Kidney epithelial cell (primary cell): ENCODE measurements around the gene HASPIN. TPM values are rescaled to one million over a fixed set of nuclear protein-coding genes. Genes with fewer than 3 reads are reported as not detected.

Experiments
- DNase-seq: peaks from one replicate; pipeline ENCODE4 v3.0.0-alpha.2; 2010; ENCODE audit warnings: low read depth
- H3K27me3 ChIP-seq: 2 replicates; pipeline ENCODE4 v1.6.0; 2011; ENCODE audit warnings: low read length; ENCODE audit not compliant: control insufficient read depth, insufficient read depth
- H3K36me3 ChIP-seq: 2 replicates; pipeline ENCODE4 v1.5.1; 2011; ENCODE audit warnings: low read length; ENCODE audit not compliant: control insufficient read depth, insufficient read depth
- H3K4me3 ChIP-seq: 2 replicates; pipeline ENCODE4 v1.5.1; 2011; ENCODE audit warnings: low read depth, mild to moderate bottlenecking, control low read depth, low read length
- CTCF ChIP-seq: IDR thresholded peaks from 2 replicates; pipeline ENCODE4 v1.5.1; 2011; ENCODE audit warnings: mild to moderate bottlenecking, moderate library complexity, low read length, control low read depth, inconsistent platforms; ENCODE audit not compliant: insufficient read depth, poor library complexity, severe bottlenecking
- total RNA-seq: library from RNA; depleted of rRNA; stranded (reverse); fragments of >200 nt; gene quantifications from 2 replicates; pipeline ENCODE4 v1.2.3, GENCODE V29; 2015

Gene HASPIN
- total RNA-seq, 1 donor from 2014 or later, result 3.0 TPM

- Histone ChIP-seq H3K27me3 (no peaks in the 10 kb centered on the region), H3K36me3 (no peaks in the 10 kb centered on the region), H3K4me3 (no peak overlapping the region)
- no peak for DNase-seq
- TF ChIP-seq CTCF, result no peak
Measured at GRCh38 chr17:3712811-3713463, 10.8 kb upstream of the HASPIN start.

- H3K36me3 ChIP-seq, result no peaks in the 10 kb centered on the region
- no peak for TF ChIP-seq CTCF
- no peak overlapping the region for H3K4me3 ChIP-seq
- no peaks in the 10 kb centered on the region for H3K27me3 ChIP-seq
- no peak for DNase-seq
Measured at GRCh38 chr17:3715296-3715695, 8.4 kb upstream of the HASPIN start.

- no peak for TF ChIP-seq CTCF
- Histone ChIP-seq H3K4me3 (no peak overlapping the region), H3K27me3 (no peaks in the 10 kb centered on the region), H3K36me3 (no peaks in the 10 kb centered on the region)
- no peak for DNase-seq
Measured at GRCh38 chr17:3718201-3718600, 5.5 kb upstream of the HASPIN start.

- no peak overlapping the region for H3K4me3 ChIP-seq
- H3K36me3 ChIP-seq, result no peaks in the 10 kb centered on the region
- TF ChIP-seq CTCF, result no peak
- DNase-seq, result no peak
- H3K27me3 ChIP-seq, result no peaks in the 10 kb centered on the region
Measured at GRCh38 chr17:3719265-3719664, 4.4 kb upstream of the HASPIN start.

GRCh38 chr17:3722716-3723115 lies 987 bp upstream of the HASPIN start:
- H3K4me3 ChIP-seq, result peak overlapping the region; percentile 66
- no peak for TF ChIP-seq CTCF
- no peaks in the 10 kb centered on the region for H3K27me3 ChIP-seq
- DNase-seq, result no peak
- no peaks in the 10 kb centered on the region for H3K36me3 ChIP-seq

GRCh38 chr17:3723188-3723555 lies 531 bp upstream of the HASPIN start:
- Histone ChIP-seq H3K4me3 (peak overlapping the region; percentile 66), H3K36me3 (no peaks in the 10 kb centered on the region), H3K27me3 (no peaks in the 10 kb centered on the region)
- no peak for TF ChIP-seq CTCF
- no peak for DNase-seq
